SH-SY5Y (cell line): ENCODE measurements around the gene OGFRL1.
A peak's percentile ranks its signal among the peaks of the same experiment; 100 is the strongest.

ENCODE experiments used
- GATA2 ChIP-seq: IDR thresholded peaks from 2 replicates; pipeline ENCODE4 v1.6.1; 2011; ENCODE audit warnings: mild to moderate bottlenecking, low read depth, low read length
- GATA3 ChIP-seq: IDR thresholded peaks from 2 replicates; pipeline ENCODE4 v1.6.1; 2011; ENCODE audit warnings: low read depth, mild to moderate bottlenecking, low read length, moderate library complexity

The OGFRL1 gene

GRCh38 chr6:71288228-71289038 lies at the start of gene OGFRL1:
OGFRL1 (plus strand) TSS chr6:71288811; CDS start chr6:71288937, 126 bp downstream.
- TF ChIP-seq GATA3 = no peak
- TF ChIP-seq GATA2 = no peak

- TF ChIP-seq GATA3 (no peak), GATA2 (no peak)
Measured at GRCh38 chr6:71239694-71240093, 48.9 kb upstream of the OGFRL1 start.

- no peak for TF ChIP-seq GATA2
- no peak for TF ChIP-seq GATA3
Measured at GRCh38 chr6:71245265-71246049, 43.2 kb upstream of the OGFRL1 start.

GRCh38 chr6:71246596-71246995 lies 42.0 kb upstream of the OGFRL1 start:
- TF ChIP-seq GATA3 (no peak), GATA2 (no peak)

- no peak for TF ChIP-seq GATA2
- TF ChIP-seq GATA3 = no peak
Measured at GRCh38 chr6:71248306-71248765, 40.3 kb upstream of the OGFRL1 start.

GRCh38 chr6:71248878-71249544 lies 39.6 kb upstream of the OGFRL1 start:
- TF ChIP-seq GATA2 = no peak
- TF ChIP-seq GATA3 = no peak

- TF ChIP-seq GATA2 (no peak), GATA3 (no peak)
Measured at GRCh38 chr6:71250099-71250602, 38.5 kb upstream of the OGFRL1 start.

- TF ChIP-seq GATA2 = no peak
- no peak for TF ChIP-seq GATA3
Measured at GRCh38 chr6:71252410-71252809, 36.2 kb upstream of the OGFRL1 start.

GRCh38 chr6:71252960-71253359 lies 35.7 kb upstream of the OGFRL1 start:
- TF ChIP-seq GATA3 (no peak), GATA2 (no peak)

- TF ChIP-seq GATA2 = peak; percentile 20; the same call in 1 of the 2 replicates
- no peak for TF ChIP-seq GATA3
Measured at GRCh38 chr6:71254323-71254722, 34.3 kb upstream of the OGFRL1 start.

- no peak for TF ChIP-seq GATA2
- no peak for TF ChIP-seq GATA3
Measured at GRCh38 chr6:71258078-71258866, 30.3 kb upstream of the OGFRL1 start.

- TF ChIP-seq GATA3 (peak; percentile 75), GATA2 (peak; percentile 53)
Measured at GRCh38 chr6:71259888-71260604, 28.6 kb upstream of the OGFRL1 start.

- TF ChIP-seq GATA3 = no peak
- no peak for TF ChIP-seq GATA2
Measured at GRCh38 chr6:71262914-71263313, 25.7 kb upstream of the OGFRL1 start.
